Measurements from ENCODE around the gene CCDC167. TPM values are rescaled to one million over a fixed set of nuclear protein-coding genes. Genes with fewer than 3 reads are reported as not detected.

The CCDC167 gene
- total and polyA plus RNA-seq, 2 of the 8 experiments (the other 6 are each of a cell fraction or from before 2014, with no cell fraction given) = 11.0 to 26.5 TPM

DNA sequence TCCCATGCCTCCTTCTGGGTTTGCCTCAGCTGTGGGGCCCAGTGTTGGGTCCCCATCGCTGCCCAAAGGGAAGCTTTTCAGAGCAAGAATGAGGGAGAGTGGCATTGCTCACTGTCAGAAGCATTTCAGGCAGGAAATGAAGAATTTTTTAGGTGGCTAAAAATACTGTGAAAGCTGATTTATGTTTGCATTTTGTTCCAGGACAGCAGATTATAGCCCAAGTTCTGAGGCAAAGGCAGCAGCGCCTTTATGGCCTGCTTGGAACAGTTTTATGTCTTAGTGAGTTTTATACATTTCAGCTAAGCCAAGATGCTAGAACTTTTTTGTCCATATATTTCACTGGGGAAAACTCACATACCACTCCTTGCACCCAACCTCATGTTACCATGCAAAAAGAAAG is 4.3 kb upstream of the CCDC167 start:
- H3K4me1 ChIP-seq (replicated peaks in 1 of 4; ENCODE audit: control insufficient read depth in 3 of 4, insufficient read depth in 4 of 4, low read length in 3 of 4) = peaks cover 2 to 8% (median 5%) of the 10 kb centered on the region in 4 experiments; a peak in 6 of 7 replicates
- no peak overlapping the region for H2AK5ac ChIP-seq (ENCODE audit: low read depth, low read length)
- H3K9ac ChIP-seq (replicated peaks in 1 of 4; ENCODE audit: extremely low read depth in 1 of 4, low read depth in 3 of 4, low read length in 3 of 4) = no peak overlapping the region
- no peaks in the 10 kb centered on the region for H3K9me3 ChIP-seq (ENCODE audit: insufficient read depth in 2 of 2, low read depth in 1 of 2, low read length in 1 of 2)
- H4K91ac ChIP-seq (replicated peaks; ENCODE audit: insufficient read length, low read length) = no peak overlapping the region
- H3K36me3 ChIP-seq (ENCODE audit: control insufficient read depth in 2 of 4, insufficient read depth in 4 of 4, low read length in 3 of 4) = no peaks in the 10 kb centered on the region
- H2BK15ac ChIP-seq (ENCODE audit: low read length) = no peak overlapping the region
- no peaks in the 10 kb centered on the region for H4K20me1 ChIP-seq (replicated peaks in 1 of 2; ENCODE audit: control insufficient read depth in 1 of 2, insufficient read depth in 2 of 2, low read length in 2 of 2)
- no peak overlapping the region for H3K4ac ChIP-seq (replicated peaks; ENCODE audit: insufficient read length, low read depth, low read length)
- TF ChIP-seq CBX5 (IDR thresholded peaks at IDR 0.05; ENCODE audit: low read depth, low read length) = no peak
- no peak for TF ChIP-seq RNF2 (IDR thresholded peaks at IDR 0.05; ENCODE audit: borderline replicate concordance, low read depth, low read length, missing control alignments, poor library complexity, severe bottlenecking)
- no peak for TF ChIP-seq SP1 (IDR thresholded peaks at IDR 0.05; ENCODE audit: low read depth, low read length)
- TF ChIP-seq TEAD4 (IDR thresholded peaks at IDR 0.05; ENCODE audit: low read depth, low read length) = no peak
- TF ChIP-seq POU5F1 (IDR thresholded peaks at IDR 0.05; ENCODE audit: low read depth, low read length) = no peak
- TF ChIP-seq RFX5 (IDR thresholded peaks at IDR 0.05; ENCODE audit: borderline replicate concordance, low read depth, low read length) = no peak
- no peak for TF ChIP-seq SP4 (IDR thresholded peaks at IDR 0.05; ENCODE audit: low read length)
- TF ChIP-seq POLR2A (IDR thresholded peaks at IDR 0.05; ENCODE audit: control extremely low read depth in 1 of 2, low read depth in 2 of 2, low read length in 2 of 2) = no peak
- TF ChIP-seq CTBP2 (IDR thresholded peaks at IDR 0.05; ENCODE audit: borderline replicate concordance, insufficient read depth, insufficient read length, low read length) = no peak
- H3K79me2 ChIP-seq (ENCODE audit: control insufficient read depth in 1 of 2, insufficient read depth in 2 of 2, low read length in 2 of 2) = no peaks in the 10 kb centered on the region
- H3K27ac ChIP-seq (ENCODE audit: low read depth, low read length) = no peak overlapping the region
- no peak overlapping the region for H4K5ac ChIP-seq (ENCODE audit: insufficient read length, low read depth, low read length)
- no peak overlapping the region for H3K23ac ChIP-seq (ENCODE audit: insufficient read length)
- H3K4me2 ChIP-seq (ENCODE audit: insufficient read depth in 1 of 2, low read depth in 2 of 2, low read length in 2 of 2) = no peak overlapping the region
- FAIRE-seq (no peak), DNase-seq (ENCODE audit: low read depth in 1 of 2, low spot score in 2 of 2) (no peak)
- H3K18ac ChIP-seq (ENCODE audit: extremely low read depth, low read length) = no peak overlapping the region
- no peak overlapping the region for H3K4me3 ChIP-seq (ENCODE audit: extremely low read depth in 1 of 4, insufficient read depth in 2 of 4, low read depth in 3 of 4, low read length in 4 of 4)
- no peak overlapping the region for H2BK20ac ChIP-seq (ENCODE audit: low read length)
- ChIA-PET POLR2A (ENCODE audit: partially characterized antibody) (interaction anchor here (1.3 kb wide), 1 partner anchor 74 kb away, joined by 3 read pairs; no protein-coding TSS in a partner anchor), CTCF (ENCODE audit: partially characterized antibody) (interaction anchor here (0.6 to 8.0 kb wide), 7 partner anchors 9 to 223 kb away, joined by 3 to 52 read pairs (median 3); no protein-coding TSS in a partner anchor)
- H3K23me2 ChIP-seq (ENCODE audit: low read depth, low read length) = peaks cover 2% of the 10 kb centered on the region
- 81% methylated on average over 2 of the region's 2 CpGs; no CpG with 5 or more reads in 1 of the 2 experiments for WGBS, 2 experiments (ENCODE audit: extremely low coverage in 1 of 2, insufficient coverage in 1 of 2, insufficient read length in 1 of 2, insufficient replicate concordance in 2 of 2, low coverage in 1 of 2, low lambda C conversion rate in 2 of 2, missing lambda C conversion rate in 1 of 2)
- peaks cover 0 to 11% (median 6%) of the 10 kb centered on the region in 4 experiments; a peak in 4 of 7 replicates for H3K27me3 ChIP-seq (replicated peaks in 1 of 4; ENCODE audit: control insufficient read depth in 3 of 4, extremely low read depth in 1 of 4, insufficient read depth in 3 of 4, low read length in 3 of 4)
- no peak overlapping the region for H3K14ac ChIP-seq (ENCODE audit: insufficient read length)
- no peaks in the 10 kb centered on the region for H3K79me1 ChIP-seq (ENCODE audit: low read depth, low read length)
- H3K56ac ChIP-seq (replicated peaks; ENCODE audit: insufficient read length, low read depth, low read length) = no peak overlapping the region
- H2BK5ac ChIP-seq (ENCODE audit: low read depth, low read length) = no peak overlapping the region
- H2AFZ ChIP-seq (ENCODE audit: low read length) = no peak overlapping the region
- H4K8ac ChIP-seq (ENCODE audit: extremely low read depth, insufficient read depth, low read length) = no peak overlapping the region
- H2BK12ac ChIP-seq (ENCODE audit: low read depth, low read length) = no peak overlapping the region
- no peak overlapping the region for H2BK120ac ChIP-seq (replicated peaks; ENCODE audit: low read depth, low read length)
